Measurements from ENCODE around the gene PAFAH1B2.
"Not testable (repeated sequence)": the region's sequence is repeated elsewhere in the genome, so short reads cannot be mapped to it uniquely, and the experiment has no call there.

The PAFAH1B2 gene

GRCh38 chr11:117181586-117182550, 37.8 kb downstream of the PAFAH1B2 start:
- H2BK5ac ChIP-seq (ENCODE audit: low read length) = no peak overlapping the region
- H3K23ac ChIP-seq (ENCODE audit: low read depth, low read length, poor library complexity) = peak overlapping the region; percentile 34
- H3K14ac ChIP-seq (ENCODE audit: low read length) = no peak overlapping the region
- no peaks in the 10 kb centered on the region for H3K27me3 ChIP-seq (ENCODE audit: control insufficient read depth in 3 of 3, insufficient read depth in 3 of 3, low read depth in 1 of 3, low read length in 3 of 3)
- no peak overlapping the region for H3K4me2 ChIP-seq (ENCODE audit: insufficient read depth, low read length, poor library complexity, severe bottlenecking)
- H2BK120ac ChIP-seq (ENCODE audit: low read depth, low read length) = no peak overlapping the region
- no peak for DNase-seq (ENCODE audit: low spot score)
- peaks cover 3 to 18% of the 10 kb centered on the region in 2 donors for H3K36me3 ChIP-seq (replicated peaks in 1 of 2; ENCODE audit: control insufficient read depth in 2 of 2, insufficient read depth in 2 of 2, low read length in 2 of 2)
- H3K4me3 ChIP-seq (ENCODE audit: low read length in 2 of 2) = no peak overlapping the region
- no peak overlapping the region for H3K4ac ChIP-seq (ENCODE audit: low read length)
- no peak overlapping the region for H2AFZ ChIP-seq (ENCODE audit: low read length)
- no CpG with 5 or more reads among the region's 22 CpGs for WGBS, 2 donors (ENCODE audit: extremely low coverage in 2 of 2, insufficient read length in 2 of 2, insufficient replicate concordance in 1 of 2)
- H2AK5ac ChIP-seq (ENCODE audit: low read depth, low read length) = no peak overlapping the region
- H3K18ac ChIP-seq (ENCODE audit: low read length) = peak overlapping the region; percentile 84
- H4K91ac ChIP-seq (ENCODE audit: low read depth, low read length, poor library complexity) = no peak overlapping the region
- H3K9me3 ChIP-seq (replicated peaks in 1 of 2; ENCODE audit: control insufficient read depth in 2 of 2, insufficient read depth in 1 of 2, low read depth in 1 of 2, low read length in 2 of 2) = peaks cover 0 to 2% of the 10 kb centered on the region in 2 donors
- H4K8ac ChIP-seq (ENCODE audit: low read depth, low read length) = no peak overlapping the region
- H3K9ac ChIP-seq (ENCODE audit: low read depth, low read length, poor library complexity) = peak overlapping the region; percentile 68
- H2BK15ac ChIP-seq (ENCODE audit: low read length) = no peak overlapping the region
- peaks cover 15 to 17% of the 10 kb centered on the region in 2 donors for H3K4me1 ChIP-seq (ENCODE audit: control insufficient read depth in 2 of 2, insufficient read depth in 1 of 2, low read depth in 1 of 2, low read length in 2 of 2)
- H2BK12ac ChIP-seq (ENCODE audit: low read length) = peak overlapping the region; percentile 30
- H3K27ac ChIP-seq (replicated peaks; ENCODE audit: low read length) = no peak overlapping the region
- no peaks in the 10 kb centered on the region for H3K79me1 ChIP-seq (ENCODE audit: low read depth, low read length)

GRCh38 chr11:117182551-117182935, 38.5 kb downstream of the PAFAH1B2 start:
- H3K9ac ChIP-seq (ENCODE audit: low read depth, low read length, poor library complexity) = no peak overlapping the region
- no peak overlapping the region for H2AFZ ChIP-seq (ENCODE audit: low read length)
- no peak overlapping the region for H4K8ac ChIP-seq (ENCODE audit: low read depth, low read length)
- H4K91ac ChIP-seq (ENCODE audit: low read depth, low read length, poor library complexity) = no peak overlapping the region
- H3K4me3 ChIP-seq (ENCODE audit: low read length in 2 of 2) = no peak overlapping the region
- H3K27ac ChIP-seq (replicated peaks; ENCODE audit: low read length) = no peak overlapping the region
- no peak overlapping the region for H2BK15ac ChIP-seq (ENCODE audit: low read length)
- no peak overlapping the region for H2BK120ac ChIP-seq (ENCODE audit: low read depth, low read length)
- H3K18ac ChIP-seq (ENCODE audit: low read length) = no peak overlapping the region
- H3K9me3 ChIP-seq (replicated peaks in 1 of 2; ENCODE audit: control insufficient read depth in 2 of 2, insufficient read depth in 1 of 2, low read depth in 1 of 2, low read length in 2 of 2) = peaks cover 0 to 2% of the 10 kb centered on the region in 2 donors
- H3K4ac ChIP-seq (ENCODE audit: low read length) = no peak overlapping the region
- peaks cover 5 to 23% of the 10 kb centered on the region in 2 donors for H3K36me3 ChIP-seq (replicated peaks in 1 of 2; ENCODE audit: control insufficient read depth in 2 of 2, insufficient read depth in 2 of 2, low read length in 2 of 2)
- no peak for DNase-seq (ENCODE audit: low spot score)
- H3K4me1 ChIP-seq (ENCODE audit: control insufficient read depth in 2 of 2, insufficient read depth in 1 of 2, low read depth in 1 of 2, low read length in 2 of 2) = peaks cover 15 to 17% of the 10 kb centered on the region in 2 donors
- no peak overlapping the region for H2AK5ac ChIP-seq (ENCODE audit: low read depth, low read length)
- H3K23ac ChIP-seq (ENCODE audit: low read depth, low read length, poor library complexity) = no peak overlapping the region
- peak overlapping the region; percentile 19 for H2BK5ac ChIP-seq (ENCODE audit: low read length)
- no peak overlapping the region for H2BK12ac ChIP-seq (ENCODE audit: low read length)
- WGBS, 2 donors (ENCODE audit: extremely low coverage in 2 of 2, insufficient read length in 2 of 2, insufficient replicate concordance in 1 of 2) = no CpG with 5 or more reads among the region's 10 CpGs
- no peaks in the 10 kb centered on the region for H3K27me3 ChIP-seq (ENCODE audit: control insufficient read depth in 3 of 3, insufficient read depth in 3 of 3, low read depth in 1 of 3, low read length in 3 of 3)
- H3K79me1 ChIP-seq (ENCODE audit: low read depth, low read length) = no peaks in the 10 kb centered on the region
- no peak overlapping the region for H3K4me2 ChIP-seq (ENCODE audit: insufficient read depth, low read length, poor library complexity, severe bottlenecking)
- no peak overlapping the region for H3K14ac ChIP-seq (ENCODE audit: low read length)

GRCh38 chr11:117183178-117183577, 39.1 kb downstream of the PAFAH1B2 start:
- H3K27ac ChIP-seq (replicated peaks; ENCODE audit: low read length); H2AFZ ChIP-seq (ENCODE audit: low read length); H4K91ac ChIP-seq (ENCODE audit: low read depth, low read length, poor library complexity); H2BK5ac ChIP-seq (ENCODE audit: low read length); H3K79me1 ChIP-seq (ENCODE audit: low read depth, low read length); H3K4me3 ChIP-seq (ENCODE audit: low read length in 2 of 2); H3K18ac ChIP-seq (ENCODE audit: low read length); H3K4ac ChIP-seq (ENCODE audit: low read length); H3K14ac ChIP-seq (ENCODE audit: low read length); H4K8ac ChIP-seq (ENCODE audit: low read depth, low read length); H3K4me2 ChIP-seq (ENCODE audit: insufficient read depth, low read length, poor library complexity, severe bottlenecking); H2AK5ac ChIP-seq (ENCODE audit: low read depth, low read length); H3K9ac ChIP-seq (ENCODE audit: low read depth, low read length, poor library complexity); H2BK15ac ChIP-seq (ENCODE audit: low read length); H2BK12ac ChIP-seq (ENCODE audit: low read length); H3K9me3 ChIP-seq (replicated peaks in 1 of 2; ENCODE audit: control insufficient read depth in 2 of 2, insufficient read depth in 1 of 2, low read depth in 1 of 2, low read length in 2 of 2); H3K27me3 ChIP-seq (ENCODE audit: control insufficient read depth in 3 of 3, insufficient read depth in 3 of 3, low read depth in 1 of 3, low read length in 3 of 3); DNase-seq (ENCODE audit: low spot score); H3K23ac ChIP-seq (ENCODE audit: low read depth, low read length, poor library complexity); H2BK120ac ChIP-seq (ENCODE audit: low read depth, low read length): not testable (repeated sequence)
- Histone ChIP-seq H3K36me3 (replicated peaks in 1 of 2; ENCODE audit: control insufficient read depth in 2 of 2, insufficient read depth in 2 of 2, low read length in 2 of 2) (peaks cover 5 to 25% of the 10 kb centered on the region in 2 donors), H3K4me1 (ENCODE audit: control insufficient read depth in 2 of 2, insufficient read depth in 1 of 2, low read depth in 1 of 2, low read length in 2 of 2) (peaks cover 10 to 15% of the 10 kb centered on the region in 2 donors)
- no CpG with 5 or more reads among the region's 13 CpGs for WGBS, 2 donors (ENCODE audit: extremely low coverage in 2 of 2, insufficient read length in 2 of 2, insufficient replicate concordance in 1 of 2)

GRCh38 chr11:117183724-117184349, 39.8 kb downstream of the PAFAH1B2 start:
- Histone ChIP-seq H4K91ac (ENCODE audit: low read depth, low read length, poor library complexity) (no peak overlapping the region), H3K36me3 (replicated peaks in 1 of 2; ENCODE audit: control insufficient read depth in 2 of 2, insufficient read depth in 2 of 2, low read length in 2 of 2) (peaks cover 9 to 31% of the 10 kb centered on the region in 2 donors), H2BK5ac (ENCODE audit: low read length) (no peak overlapping the region), H4K8ac (ENCODE audit: low read depth, low read length) (no peak overlapping the region), H3K23ac (ENCODE audit: low read depth, low read length, poor library complexity) (no peak overlapping the region), H3K79me1 (ENCODE audit: low read depth, low read length) (no peaks in the 10 kb centered on the region), H2AK5ac (ENCODE audit: low read depth, low read length) (no peak overlapping the region), H3K4me3 (ENCODE audit: low read length in 2 of 2) (no peak overlapping the region), H3K9ac (ENCODE audit: low read depth, low read length, poor library complexity) (no peak overlapping the region), H3K4me2 (ENCODE audit: insufficient read depth, low read length, poor library complexity, severe bottlenecking) (no peak overlapping the region), H3K27me3 (ENCODE audit: control insufficient read depth in 3 of 3, insufficient read depth in 3 of 3, low read depth in 1 of 3, low read length in 3 of 3) (no peaks in the 10 kb centered on the region), H2BK120ac (ENCODE audit: low read depth, low read length) (no peak overlapping the region), H2BK15ac (ENCODE audit: low read length) (no peak overlapping the region), H3K14ac (ENCODE audit: low read length) (no peak overlapping the region), H2AFZ (ENCODE audit: low read length) (no peak overlapping the region), H3K4ac (ENCODE audit: low read length) (no peak overlapping the region), H2BK12ac (ENCODE audit: low read length) (no peak overlapping the region), H3K9me3 (replicated peaks in 1 of 2; ENCODE audit: control insufficient read depth in 2 of 2, insufficient read depth in 1 of 2, low read depth in 1 of 2, low read length in 2 of 2) (peaks cover 0 to 2% of the 10 kb centered on the region in 2 donors), H3K4me1 (ENCODE audit: control insufficient read depth in 2 of 2, insufficient read depth in 1 of 2, low read depth in 1 of 2, low read length in 2 of 2) (peaks cover 9 to 15% of the 10 kb centered on the region in 2 donors), H3K18ac (ENCODE audit: low read length) (no peak overlapping the region), H3K27ac (replicated peaks; ENCODE audit: low read length) (no peak overlapping the region)
- no peak for DNase-seq (ENCODE audit: low spot score)
- no CpG with 5 or more reads among the region's 11 CpGs for WGBS, 2 donors (ENCODE audit: extremely low coverage in 2 of 2, insufficient read length in 2 of 2, insufficient replicate concordance in 1 of 2)

Data from neuronal stem cell (in vitro differentiated cells).